ENCODE measurements around the gene WDFY4. TPM values are rescaled to one million over a fixed set of nuclear protein-coding genes. Genes with fewer than 3 reads are reported as not detected.

The WDFY4 gene
- total RNA-seq, 1 donor from 2014 or later: 0.25 TPM

GRCh38 chr10:48882881-48883280, 198.2 kb downstream of the WDFY4 start:
- Histone ChIP-seq H2AFZ (ENCODE audit: low read depth, low read length) (no peak overlapping the region), H3K27me3 (ENCODE audit: insufficient read depth, low read length) (no peaks in the 10 kb centered on the region), H3K27ac (ENCODE audit: low read depth, low read length) (no peak overlapping the region), H4K20me1 (ENCODE audit: insufficient read depth, low read length) (no peaks in the 10 kb centered on the region), H3K4me2 (ENCODE audit: low read length) (no peak overlapping the region), H3K9ac (ENCODE audit: low read length) (no peak overlapping the region), H3K79me2 (ENCODE audit: insufficient read depth, low read length) (no peaks in the 10 kb centered on the region), H3K9me3 (ENCODE audit: insufficient read depth, low read depth, low read length) (no peaks in the 10 kb centered on the region), H3K36me3 (ENCODE audit: insufficient read depth, low read length) (no peaks in the 10 kb centered on the region), H3K4me1 (ENCODE audit: insufficient read depth, low read length) (no peaks in the 10 kb centered on the region), H3K4me3 (ENCODE audit: insufficient read depth, low read depth, low read length) (no peak overlapping the region)
- Mint-ChIP-seq H3K9me3 (ENCODE audit: unreplicated experiment) (no peaks in the 10 kb centered on the region), H3K27ac (ENCODE audit: unreplicated experiment) (no peak overlapping the region), H3K27me3 (ENCODE audit: low read depth, unreplicated experiment) (peaks cover 25% of the 10 kb centered on the region), H3K36me3 (ENCODE audit: low read depth, unreplicated experiment) (no peaks in the 10 kb centered on the region), H3K4me1 (ENCODE audit: low read depth, unreplicated experiment) (no peaks in the 10 kb centered on the region), H3K4me3 (ENCODE audit: unreplicated experiment) (no peak overlapping the region)
- TF ChIP-seq, protein P1, sequence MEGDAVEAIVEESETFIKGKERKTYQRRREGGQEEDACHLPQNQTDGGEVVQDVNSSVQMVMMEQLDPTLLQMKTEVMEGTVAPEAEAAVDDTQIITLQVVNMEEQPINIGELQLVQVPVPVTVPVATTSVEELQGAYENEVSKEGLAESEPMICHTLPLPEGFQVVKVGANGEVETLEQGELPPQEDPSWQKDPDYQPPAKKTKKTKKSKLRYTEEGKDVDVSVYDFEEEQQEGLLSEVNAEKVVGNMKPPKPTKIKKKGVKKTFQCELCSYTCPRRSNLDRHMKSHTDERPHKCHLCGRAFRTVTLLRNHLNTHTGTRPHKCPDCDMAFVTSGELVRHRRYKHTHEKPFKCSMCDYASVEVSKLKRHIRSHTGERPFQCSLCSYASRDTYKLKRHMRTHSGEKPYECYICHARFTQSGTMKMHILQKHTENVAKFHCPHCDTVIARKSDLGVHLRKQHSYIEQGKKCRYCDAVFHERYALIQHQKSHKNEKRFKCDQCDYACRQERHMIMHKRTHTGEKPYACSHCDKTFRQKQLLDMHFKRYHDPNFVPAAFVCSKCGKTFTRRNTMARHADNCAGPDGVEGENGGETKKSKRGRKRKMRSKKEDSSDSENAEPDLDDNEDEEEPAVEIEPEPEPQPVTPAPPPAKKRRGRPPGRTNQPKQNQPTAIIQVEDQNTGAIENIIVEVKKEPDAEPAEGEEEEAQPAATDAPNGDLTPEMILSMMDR (IDR thresholded peaks at IDR 0.05; ENCODE audit: insufficient read depth, low read depth, low read length): no peak
- no peak for TF ChIP-seq EZH2 (IDR thresholded peaks at IDR 0.05; ENCODE audit: insufficient read depth, low read length)
- FAIRE-seq (no peak), DNase-seq (ENCODE audit: low read depth) (no peak)

- H3K79me2 ChIP-seq (ENCODE audit: insufficient read depth, low read length): no peaks in the 10 kb centered on the region
- H3K9me3 ChIP-seq (ENCODE audit: insufficient read depth, low read depth, low read length): no peaks in the 10 kb centered on the region
- H3K4me3 ChIP-seq (ENCODE audit: insufficient read depth, low read depth, low read length): no peak overlapping the region
- no peaks in the 10 kb centered on the region for H4K20me1 ChIP-seq (ENCODE audit: insufficient read depth, low read length)
- H3K27ac Mint-ChIP-seq (ENCODE audit: unreplicated experiment): no peak overlapping the region
- H3K9me3 Mint-ChIP-seq (ENCODE audit: unreplicated experiment): no peaks in the 10 kb centered on the region
- H3K4me1 Mint-ChIP-seq (ENCODE audit: low read depth, unreplicated experiment): no peaks in the 10 kb centered on the region
- no peak overlapping the region for H3K4me2 ChIP-seq (ENCODE audit: low read length)
- TF ChIP-seq, protein P1 (IDR thresholded peaks at IDR 0.05; ENCODE audit: insufficient read depth, low read depth, low read length): no peak
- TF ChIP-seq EZH2 (IDR thresholded peaks at IDR 0.05; ENCODE audit: insufficient read depth, low read length): no peak
- H3K36me3 Mint-ChIP-seq (ENCODE audit: low read depth, unreplicated experiment): no peaks in the 10 kb centered on the region
- H3K27me3 ChIP-seq (ENCODE audit: insufficient read depth, low read length): no peaks in the 10 kb centered on the region
- no peaks in the 10 kb centered on the region for H3K4me1 ChIP-seq (ENCODE audit: insufficient read depth, low read length)
- H3K9ac ChIP-seq (ENCODE audit: low read length): no peak overlapping the region
- no peak for DNase-seq (ENCODE audit: low read depth)
- H3K4me3 Mint-ChIP-seq (ENCODE audit: unreplicated experiment): no peak overlapping the region
- H3K27ac ChIP-seq (ENCODE audit: low read depth, low read length): no peak overlapping the region
- no peak overlapping the region for H2AFZ ChIP-seq (ENCODE audit: low read depth, low read length)
- H3K36me3 ChIP-seq (ENCODE audit: insufficient read depth, low read length): no peaks in the 10 kb centered on the region
- peaks cover 24% of the 10 kb centered on the region for H3K27me3 Mint-ChIP-seq (ENCODE audit: low read depth, unreplicated experiment)
- FAIRE-seq: no peak
Measured at GRCh38 chr10:48883701-48884100, 199.0 kb downstream of the WDFY4 start.

DNA sequence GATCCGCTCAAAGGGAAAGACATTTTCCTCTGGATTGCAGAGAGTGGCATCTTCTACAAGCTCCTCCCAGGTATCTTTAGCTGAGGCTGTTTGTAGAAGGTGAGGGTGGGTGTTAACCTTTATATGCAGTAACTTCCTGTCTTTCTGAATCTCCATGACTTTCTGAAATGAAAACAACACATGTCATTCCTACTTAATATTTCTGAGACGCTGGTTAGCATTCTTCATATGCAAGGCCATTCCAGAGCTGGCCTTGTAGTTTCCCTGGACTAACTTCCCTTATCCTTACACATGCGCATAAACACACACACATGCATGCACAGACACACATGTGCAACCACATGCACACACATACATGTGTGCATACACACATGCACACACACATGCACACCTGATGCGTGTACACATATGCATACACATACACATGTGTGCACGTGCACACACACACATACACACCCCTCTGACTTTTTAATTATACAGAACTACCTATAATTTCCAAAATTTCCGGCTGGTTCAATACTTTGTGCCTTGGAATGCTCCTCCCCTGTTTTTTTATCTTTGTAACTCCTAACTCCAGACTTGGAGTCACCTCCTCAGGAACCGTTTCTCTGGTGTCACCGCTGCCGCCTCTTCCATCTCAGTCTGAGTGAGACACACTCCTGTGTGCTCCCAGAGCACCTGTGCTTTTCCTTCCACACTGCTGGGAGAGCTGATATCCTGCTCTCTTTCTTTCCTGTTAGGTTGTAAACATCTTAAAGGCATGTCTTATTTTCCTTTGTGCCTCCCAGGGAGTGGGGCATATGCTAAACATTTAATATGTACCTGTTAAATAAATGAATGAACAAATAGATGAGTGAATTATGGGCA, 199.7 kb downstream of the WDFY4 start:
- no peaks in the 10 kb centered on the region for H3K9me3 Mint-ChIP-seq (ENCODE audit: unreplicated experiment)
- Histone ChIP-seq H4K20me1 (ENCODE audit: insufficient read depth, low read length) (no peaks in the 10 kb centered on the region), H3K79me2 (ENCODE audit: insufficient read depth, low read length) (no peaks in the 10 kb centered on the region), H2AFZ (ENCODE audit: low read depth, low read length) (no peak overlapping the region), H3K27ac (ENCODE audit: low read depth, low read length) (no peak overlapping the region), H3K4me3 (ENCODE audit: insufficient read depth, low read depth, low read length) (no peak overlapping the region), H3K36me3 (ENCODE audit: insufficient read depth, low read length) (no peaks in the 10 kb centered on the region), H3K9me3 (ENCODE audit: insufficient read depth, low read depth, low read length) (no peaks in the 10 kb centered on the region), H3K27me3 (ENCODE audit: insufficient read depth, low read length) (no peaks in the 10 kb centered on the region), H3K4me1 (ENCODE audit: insufficient read depth, low read length) (no peaks in the 10 kb centered on the region), H3K9ac (ENCODE audit: low read length) (no peak overlapping the region), H3K4me2 (ENCODE audit: low read length) (no peak overlapping the region)
- H3K4me1 Mint-ChIP-seq (ENCODE audit: low read depth, unreplicated experiment): no peaks in the 10 kb centered on the region
- H3K36me3 Mint-ChIP-seq (ENCODE audit: low read depth, unreplicated experiment): no peaks in the 10 kb centered on the region
- no peak overlapping the region for H3K4me3 Mint-ChIP-seq (ENCODE audit: unreplicated experiment)
- H3K27me3 Mint-ChIP-seq (ENCODE audit: low read depth, unreplicated experiment): peaks cover 30% of the 10 kb centered on the region
- TF ChIP-seq, protein P1 (IDR thresholded peaks at IDR 0.05; ENCODE audit: insufficient read depth, low read depth, low read length): no peak
- no peak for TF ChIP-seq EZH2 (IDR thresholded peaks at IDR 0.05; ENCODE audit: insufficient read depth, low read length)
- H3K27ac Mint-ChIP-seq (ENCODE audit: unreplicated experiment): no peak overlapping the region
- FAIRE-seq: no peak
- no peak for DNase-seq (ENCODE audit: low read depth)

All from astrocyte (in vitro differentiated cells and primary cell).